HPDE6-E6E7 (cell line): ENCODE results near the gene TRPM2.
"Not testable (repeated sequence)": the region's sequence is repeated elsewhere in the genome, so short reads cannot be mapped to it uniquely, and the experiment has no call there.

Experiments used
- DNase-seq: peaks from one replicate; pipeline ENCODE4 v3.0.0; 2011; ENCODE audit warnings: missing footprints; ENCODE audit errors: extremely low spot score

The TRPM2 gene

GRCh38 chr21:44375281-44375651 lies 21.8 kb downstream of the TRPM2 start:
- DNase-seq, result no peak

- DNase-seq, result no peak
These were observed 22.4 kb downstream of the TRPM2 start for GRCh38 chr21:44375761-44376241.

- DNase-seq, result no peak
These were observed 23.2 kb downstream of the TRPM2 start for GRCh38 chr21:44376606-44377005.

- no peak for DNase-seq
These were observed 23.9 kb downstream of the TRPM2 start for GRCh38 chr21:44377201-44377921.

GRCh38 chr21:44377922-44378645 lies 24.7 kb downstream of the TRPM2 start:
- no peak for DNase-seq

- DNase-seq, result no peak
These were observed 25.5 kb downstream of the TRPM2 start for GRCh38 chr21:44378646-44379514.

GRCh38 chr21:44379515-44379848 lies 26.1 kb downstream of the TRPM2 start:
- DNase-seq, result no peak

- no peak for DNase-seq
These were observed 26.8 kb downstream of the TRPM2 start for GRCh38 chr21:44379991-44380865.

GRCh38 chr21:44380876-44381275 lies 27.5 kb downstream of the TRPM2 start:
- DNase-seq, result no peak

GRCh38 chr21:44381874-44382273 lies 28.5 kb downstream of the TRPM2 start:
- no peak for DNase-seq

GRCh38 chr21:44382536-44382935 lies 29.1 kb downstream of the TRPM2 start:
- DNase-seq, result no peak

GRCh38 chr21:44383216-44383615 lies 29.8 kb downstream of the TRPM2 start:
- DNase-seq, result no peak

GRCh38 chr21:44384968-44385367 lies 31.5 kb downstream of the TRPM2 start:
- DNase-seq, result no peak

- DNase-seq, result no peak
These were observed 35.9 kb downstream of the TRPM2 start for GRCh38 chr21:44389335-44389734.

- no peak for DNase-seq
These were observed 37.5 kb downstream of the TRPM2 start for GRCh38 chr21:44390886-44391285.

- DNase-seq, result no peak
These were observed 38.1 kb downstream of the TRPM2 start for GRCh38 chr21:44391345-44392091.

- no peak for DNase-seq
These were observed 38.8 kb downstream of the TRPM2 start for GRCh38 chr21:44392185-44392584.

GRCh38 chr21:44392916-44393315 lies 39.5 kb downstream of the TRPM2 start:
- no peak for DNase-seq

- DNase-seq, result no peak
These were observed 41.3 kb downstream of the TRPM2 start for GRCh38 chr21:44394733-44395132.

GRCh38 chr21:44395260-44395659 lies 41.8 kb downstream of the TRPM2 start:
- DNase-seq, result no peak

GRCh38 chr21:44396803-44397202 lies 43.4 kb downstream of the TRPM2 start:
- not testable (repeated sequence) for DNase-seq
